GM10266 (cell line): ENCODE results near the gene CD79B.

Source experiments
- DNase-seq: peaks from one replicate; pipeline ENCODE4 v3.0.0; 2012; ENCODE audit errors: extremely low spot score
- TF ChIP-seq, protein P1 (sequence below): IDR thresholded peaks from 2 replicates; pipeline ENCODE4 v1.5.1; 2012; ENCODE audit warnings: mild to moderate bottlenecking, low read depth; ENCODE audit not compliant: control insufficient read depth, insufficient read depth; ENCODE audit errors: missing control alignments

The CD79B gene

GRCh38 chr17:63932721-63933120, 590 bp upstream of the CD79B start:
- TF ChIP-seq, protein P1, sequence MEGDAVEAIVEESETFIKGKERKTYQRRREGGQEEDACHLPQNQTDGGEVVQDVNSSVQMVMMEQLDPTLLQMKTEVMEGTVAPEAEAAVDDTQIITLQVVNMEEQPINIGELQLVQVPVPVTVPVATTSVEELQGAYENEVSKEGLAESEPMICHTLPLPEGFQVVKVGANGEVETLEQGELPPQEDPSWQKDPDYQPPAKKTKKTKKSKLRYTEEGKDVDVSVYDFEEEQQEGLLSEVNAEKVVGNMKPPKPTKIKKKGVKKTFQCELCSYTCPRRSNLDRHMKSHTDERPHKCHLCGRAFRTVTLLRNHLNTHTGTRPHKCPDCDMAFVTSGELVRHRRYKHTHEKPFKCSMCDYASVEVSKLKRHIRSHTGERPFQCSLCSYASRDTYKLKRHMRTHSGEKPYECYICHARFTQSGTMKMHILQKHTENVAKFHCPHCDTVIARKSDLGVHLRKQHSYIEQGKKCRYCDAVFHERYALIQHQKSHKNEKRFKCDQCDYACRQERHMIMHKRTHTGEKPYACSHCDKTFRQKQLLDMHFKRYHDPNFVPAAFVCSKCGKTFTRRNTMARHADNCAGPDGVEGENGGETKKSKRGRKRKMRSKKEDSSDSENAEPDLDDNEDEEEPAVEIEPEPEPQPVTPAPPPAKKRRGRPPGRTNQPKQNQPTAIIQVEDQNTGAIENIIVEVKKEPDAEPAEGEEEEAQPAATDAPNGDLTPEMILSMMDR = no peak
- DNase-seq = no peak

GRCh38 chr17:63930951-63931575, 1.1 kb downstream of the CD79B start:
- peak; percentile 70 for DNase-seq
- TF ChIP-seq, protein P1 = no peak

GRCh38 chr17:63929860-63930766, 2.0 kb downstream of the CD79B start:
- TF ChIP-seq, protein P1 = no peak
- no peak for DNase-seq

GRCh38 chr17:63928966-63929695, 3.0 kb downstream of the CD79B start:
- TF ChIP-seq, protein P1 = no peak
- no peak for DNase-seq

DNA sequence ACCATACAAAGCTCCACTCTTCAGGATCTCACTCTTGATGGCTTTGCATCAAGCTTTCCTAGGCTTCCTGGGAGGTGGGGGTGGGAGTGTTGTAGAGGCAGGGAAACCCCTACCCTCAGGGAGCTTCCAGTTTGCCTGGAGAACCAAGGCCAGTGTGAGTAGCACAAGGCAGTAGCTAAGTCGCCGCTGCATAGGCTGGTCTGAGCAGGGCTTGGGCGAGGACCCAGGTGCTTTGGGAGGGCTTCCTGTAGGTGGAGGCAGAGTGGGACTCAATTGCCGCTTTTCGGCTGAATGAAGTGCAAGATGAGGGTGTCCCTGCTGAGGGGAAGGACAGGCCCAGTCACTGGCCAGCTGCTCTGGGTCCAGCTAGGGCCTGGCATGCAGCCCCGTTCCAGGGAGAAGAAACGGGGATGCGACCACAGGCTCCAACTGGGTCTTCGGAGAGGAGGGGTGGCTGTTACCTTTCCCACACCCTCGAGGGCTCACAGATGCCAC, 3.9 kb downstream of the CD79B start:
- no peak for DNase-seq
- TF ChIP-seq, protein P1 = no peak

- DNase-seq = no peak
- TF ChIP-seq, protein P1 = no peak
These were observed 4.5 kb downstream of the CD79B start for GRCh38 chr17:63927464-63928171.
